ENCODE results near the gene BSND. TPM values are rescaled to one million over a fixed set of nuclear protein-coding genes. Genes with fewer than 3 reads are reported as not detected.
"Not testable (repeated sequence)": the region's sequence is repeated elsewhere in the genome, so short reads cannot be mapped to it uniquely, and the experiment has no call there.

The BSND gene
- total RNA-seq, 1 donor from 2014 or later, result not detected

- DNase-seq (ENCODE audit: low spot score), result no peak
- no peak for ATAC-seq
Measured at GRCh38 chr1:55015731-55016620, 17.2 kb downstream of the BSND start.

GRCh38 chr1:55018395-55018794, 19.7 kb downstream of the BSND start:
- no peak for ATAC-seq
- DNase-seq (ENCODE audit: low spot score), result no peak

- ATAC-seq (peak; percentile 100), DNase-seq (ENCODE audit: low spot score) (peak; percentile 89)
Measured at GRCh38 chr1:55021942-55022546, 23.3 kb downstream of the BSND start.

GRCh38 chr1:55024163-55024562, 25.4 kb downstream of the BSND start:
- not testable (repeated sequence) for ATAC-seq

GRCh38 chr1:55026682-55027081, 27.9 kb downstream of the BSND start:
- not testable (repeated sequence) for ATAC-seq; DNase-seq (ENCODE audit: low spot score)

More at GRCh38 chr1:55024163-55024562, 25.4 kb downstream of the BSND start:
- DNase-seq (ENCODE audit: low spot score), result not testable (repeated sequence)

- not testable (repeated sequence) for ATAC-seq; DNase-seq (ENCODE audit: low spot score)
Measured at GRCh38 chr1:55031098-55031497, 32.4 kb downstream of the BSND start.

- DNase-seq (ENCODE audit: low spot score) (no peak), ATAC-seq (peak; percentile 60)
Measured at GRCh38 chr1:55033265-55033614, 34.5 kb downstream of the BSND start.

- DNase-seq (ENCODE audit: low spot score), result no peak
- no peak for ATAC-seq
Measured at GRCh38 chr1:55034476-55035133, 35.9 kb downstream of the BSND start.

- ATAC-seq (peak; percentile 5), DNase-seq (ENCODE audit: low spot score) (no peak)
Measured at GRCh38 chr1:55035904-55036303, 37.2 kb downstream of the BSND start.

- no peak for DNase-seq (ENCODE audit: low spot score)
- no peak for ATAC-seq
Measured at GRCh38 chr1:55037733-55038551, 39.2 kb downstream of the BSND start.

GRCh38 chr1:55038552-55038838, 39.8 kb downstream of the BSND start:
- ATAC-seq, result peak; percentile 14
- no peak for DNase-seq (ENCODE audit: low spot score)

GRCh38 chr1:55038974-55039341, 40.2 kb downstream of the BSND start:
- ATAC-seq (no peak), DNase-seq (ENCODE audit: low spot score) (no peak)

- DNase-seq (ENCODE audit: low spot score) (peak; percentile 93), ATAC-seq (peak; percentile 76)
Measured at GRCh38 chr1:55039342-55040082, 40.8 kb downstream of the BSND start, which contains the start of gene PCSK9. TSS of gene PCSK9 (plus strand) at chr1:55039548. CDS start at chr1:55039838, 290 bp downstream.

GRCh38 chr1:55040083-55040932, 41.6 kb downstream of the BSND start:
- ATAC-seq, result peak; percentile 20

GRCh38 chr1:55040933-55041494, 42.3 kb downstream of the BSND start:
- ATAC-seq, result no peak
- DNase-seq (ENCODE audit: low spot score), result no peak

More at GRCh38 chr1:55040083-55040932, 41.6 kb downstream of the BSND start:
- no peak for DNase-seq (ENCODE audit: low spot score)

- DNase-seq (ENCODE audit: low spot score), result no peak
- ATAC-seq, result no peak
Measured at GRCh38 chr1:55041613-55042012, 42.9 kb downstream of the BSND start.

- DNase-seq (ENCODE audit: low spot score) (no peak), ATAC-seq (no peak)
Measured at GRCh38 chr1:55043011-55043410, 44.3 kb downstream of the BSND start.

GRCh38 chr1:55043726-55044125, 45.0 kb downstream of the BSND start:
- DNase-seq (ENCODE audit: low spot score) (no peak), ATAC-seq (no peak)

Measured in left lobe of liver (tissue), 2 donors.